Liver (tissue), 3 donors: Measurements from ENCODE around the gene AAK1.

Source experiments
- CTCF ChIP-seq: fragments of 150-350 bp; IDR thresholded peaks from 2 replicates; pipeline ENCODE4 v1.5.1; 2017; ENCODE audit warnings: improper control_type of control experiment, low read depth, low read length; ENCODE audit not compliant: missing input control
- SP1 ChIP-seq: IDR thresholded peaks from 2 replicates; pipeline ENCODE4 v1.6.1; 2018; ENCODE audit warnings: antibody characterized with exemption, mild to moderate bottlenecking
- YY1 ChIP-seq: IDR thresholded peaks from 2 replicates; pipeline ENCODE4 v1.6.1; 2016; ENCODE audit warnings: antibody characterized with exemption, mild to moderate bottlenecking
- donor health status: healthy.
- donor health status: healthy.

DNA sequence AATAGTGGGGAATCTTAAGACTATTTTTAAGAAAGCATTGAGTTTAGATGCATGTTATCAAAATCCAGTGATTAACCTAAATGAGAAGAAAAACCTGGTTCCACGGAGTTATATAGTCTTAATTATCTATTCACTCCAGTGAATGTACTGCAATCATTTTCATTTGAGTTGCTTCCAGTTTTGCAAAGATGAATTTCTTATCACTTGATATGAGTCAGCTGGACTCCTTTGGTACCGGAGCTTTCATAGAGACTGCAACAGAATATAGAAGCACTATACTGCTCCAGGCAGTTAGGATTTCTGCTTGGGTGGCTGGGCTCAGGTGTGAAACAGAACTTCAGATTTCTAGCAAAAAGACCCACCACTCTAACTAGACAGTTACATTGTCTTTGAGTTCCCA, 114.1 kb downstream of the AAK1 start:
- no peak for TF ChIP-seq YY1
- TF ChIP-seq CTCF = no peak
- TF ChIP-seq SP1 = no peak
